ENCODE results near the gene MTHFR.

The MTHFR gene

GRCh38 chr1:11765661-11766428 is 39.9 kb downstream of the MTHFR start:
- Histone ChIP-seq H3K36me3 (ENCODE audit: insufficient read depth, low read length) (no peaks in the 10 kb centered on the region), H4K20me1 (ENCODE audit: insufficient read depth, low read length) (no peaks in the 10 kb centered on the region), H3K27ac (ENCODE audit: low read depth, low read length, poor library complexity, severe bottlenecking) (no peak overlapping the region), H3K4me1 (ENCODE audit: insufficient read depth, low read length, severe bottlenecking) (no peaks in the 10 kb centered on the region), H3K9ac (ENCODE audit: low read length) (no peak overlapping the region), H3K27me3 (ENCODE audit: insufficient read depth, low read length) (0 out of 2 replicates have a peak, but pooled peaks cover 7% of the 10 kb centered on the region), H3F3A (ENCODE audit: insufficient read depth, low read length) (no peaks in the 10 kb centered on the region), H2AFZ (ENCODE audit: low read length) (no peak overlapping the region), H3K9me3 (ENCODE audit: low read length) (no peaks in the 10 kb centered on the region), H3K79me2 (ENCODE audit: insufficient read depth, low read length) (no peaks in the 10 kb centered on the region), H3K9me2 (ENCODE audit: low read depth, low read length) (no peaks in the 10 kb centered on the region), H3K4me3 (ENCODE audit: low read depth, low read length, poor library complexity, severe bottlenecking) (no peak overlapping the region), H3K4me2 (ENCODE audit: low read length) (no peak overlapping the region)
- TF ChIP-seq, protein P1, sequence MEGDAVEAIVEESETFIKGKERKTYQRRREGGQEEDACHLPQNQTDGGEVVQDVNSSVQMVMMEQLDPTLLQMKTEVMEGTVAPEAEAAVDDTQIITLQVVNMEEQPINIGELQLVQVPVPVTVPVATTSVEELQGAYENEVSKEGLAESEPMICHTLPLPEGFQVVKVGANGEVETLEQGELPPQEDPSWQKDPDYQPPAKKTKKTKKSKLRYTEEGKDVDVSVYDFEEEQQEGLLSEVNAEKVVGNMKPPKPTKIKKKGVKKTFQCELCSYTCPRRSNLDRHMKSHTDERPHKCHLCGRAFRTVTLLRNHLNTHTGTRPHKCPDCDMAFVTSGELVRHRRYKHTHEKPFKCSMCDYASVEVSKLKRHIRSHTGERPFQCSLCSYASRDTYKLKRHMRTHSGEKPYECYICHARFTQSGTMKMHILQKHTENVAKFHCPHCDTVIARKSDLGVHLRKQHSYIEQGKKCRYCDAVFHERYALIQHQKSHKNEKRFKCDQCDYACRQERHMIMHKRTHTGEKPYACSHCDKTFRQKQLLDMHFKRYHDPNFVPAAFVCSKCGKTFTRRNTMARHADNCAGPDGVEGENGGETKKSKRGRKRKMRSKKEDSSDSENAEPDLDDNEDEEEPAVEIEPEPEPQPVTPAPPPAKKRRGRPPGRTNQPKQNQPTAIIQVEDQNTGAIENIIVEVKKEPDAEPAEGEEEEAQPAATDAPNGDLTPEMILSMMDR (IDR thresholded peaks at IDR 0.05; ENCODE audit: low read length) = no peak
- TF ChIP-seq EZH2 (IDR thresholded peaks at IDR 0.05; ENCODE audit: borderline replicate concordance, low read length) = no peak

- TF ChIP-seq, protein P1 (IDR thresholded peaks at IDR 0.05; ENCODE audit: low read length) = no peak
- no peak for TF ChIP-seq EZH2 (IDR thresholded peaks at IDR 0.05; ENCODE audit: borderline replicate concordance, low read length)
- Histone ChIP-seq H3K9ac (ENCODE audit: low read length) (no peak overlapping the region), H3K27ac (ENCODE audit: low read depth, low read length, poor library complexity, severe bottlenecking) (no peak overlapping the region)
Observed at GRCh38 chr1:11764519-11764918, 41.2 kb downstream of the MTHFR start.

DNA sequence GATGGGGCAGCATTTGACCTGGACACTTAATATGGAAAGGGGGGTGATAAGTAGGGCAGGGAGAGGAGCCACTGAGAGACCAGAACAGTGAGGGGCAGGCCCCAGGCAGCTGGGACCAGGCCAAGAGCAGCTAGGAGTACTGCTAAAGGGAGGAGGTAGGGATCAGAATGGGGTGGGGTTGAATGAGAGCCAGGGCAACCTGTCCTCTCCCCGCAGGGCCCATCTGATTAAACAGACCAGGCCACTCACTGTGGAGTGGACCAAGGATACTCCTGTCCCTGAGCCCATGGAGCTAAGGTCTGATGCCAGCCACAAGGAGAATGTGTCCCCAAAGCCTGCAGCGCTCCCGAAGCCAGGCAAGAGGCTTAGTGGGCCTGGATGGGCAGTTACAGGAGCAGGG is 41.6 kb downstream of the MTHFR start:
- TF ChIP-seq EZH2 (IDR thresholded peaks at IDR 0.05; ENCODE audit: borderline replicate concordance, low read length) = no peak
- TF ChIP-seq, protein P1 (IDR thresholded peaks at IDR 0.05; ENCODE audit: low read length) = no peak
- Histone ChIP-seq H3K36me3 (ENCODE audit: insufficient read depth, low read length) (no peaks in the 10 kb centered on the region), H3K4me3 (ENCODE audit: low read depth, low read length, poor library complexity, severe bottlenecking) (no peak overlapping the region), H4K20me1 (ENCODE audit: insufficient read depth, low read length) (no peaks in the 10 kb centered on the region), H3K27ac (ENCODE audit: low read depth, low read length, poor library complexity, severe bottlenecking) (no peak overlapping the region), H3K4me2 (ENCODE audit: low read length) (no peak overlapping the region), H2AFZ (ENCODE audit: low read length) (no peak overlapping the region), H3K79me2 (ENCODE audit: insufficient read depth, low read length) (no peaks in the 10 kb centered on the region), H3K27me3 (ENCODE audit: insufficient read depth, low read length) (peaks cover 10% of the 10 kb centered on the region; the same call in 1 of the 2 replicates), H3K9ac (ENCODE audit: low read length) (no peak overlapping the region), H3K4me1 (ENCODE audit: insufficient read depth, low read length, severe bottlenecking) (no peaks in the 10 kb centered on the region), H3K9me3 (ENCODE audit: low read length) (no peaks in the 10 kb centered on the region), H3F3A (ENCODE audit: insufficient read depth, low read length) (no peaks in the 10 kb centered on the region), H3K9me2 (ENCODE audit: low read depth, low read length) (no peaks in the 10 kb centered on the region)

More at GRCh38 chr1:11764519-11764918, 41.2 kb downstream of the MTHFR start:
- no peak overlapping the region for H3K4me3 ChIP-seq (ENCODE audit: low read depth, low read length, poor library complexity, severe bottlenecking)
- H2AFZ ChIP-seq (ENCODE audit: low read length) = no peak overlapping the region
- no peaks in the 10 kb centered on the region for H3K36me3 ChIP-seq (ENCODE audit: insufficient read depth, low read length)
- no peaks in the 10 kb centered on the region for H3K79me2 ChIP-seq (ENCODE audit: insufficient read depth, low read length)
- H3K9me2 ChIP-seq (ENCODE audit: low read depth, low read length) = no peaks in the 10 kb centered on the region
- peaks cover 10% of the 10 kb centered on the region; the same call in 1 of the 2 replicates for H3K27me3 ChIP-seq (ENCODE audit: insufficient read depth, low read length)
- H3K4me2 ChIP-seq (ENCODE audit: low read length) = no peak overlapping the region
- no peaks in the 10 kb centered on the region for H3K4me1 ChIP-seq (ENCODE audit: insufficient read depth, low read length, severe bottlenecking)
- no peaks in the 10 kb centered on the region for H3K9me3 ChIP-seq (ENCODE audit: low read length)
- no peaks in the 10 kb centered on the region for H3F3A ChIP-seq (ENCODE audit: insufficient read depth, low read length)
- H4K20me1 ChIP-seq (ENCODE audit: insufficient read depth, low read length) = no peaks in the 10 kb centered on the region
